GM12878 (cell line): Measurements from ENCODE around the gene FKBP15. TPM values are rescaled to one million over a fixed set of nuclear protein-coding genes. Genes with fewer than 3 reads are reported as not detected.
A peak's percentile ranks its signal among the peaks of the same experiment; 100 is the strongest.

ENCODE experiments used
- BCL11A ChIP-seq: IDR thresholded peaks from 2 replicates; pipeline ENCODE4 v1.6.1; 2011; ENCODE audit warnings: low read depth, low read length
- CEBPB ChIP-seq, 2 experiments: fragments of 150-350 bp in 1 of 2; IDR thresholded peaks; 2 replicates each; pipeline ENCODE4 v1.6.1; 2012 to 2014; ENCODE audit warnings: low read depth in 2 of 2, low read length in 2 of 2, borderline replicate concordance in 1 of 2, inconsistent platforms in 1 of 2
- CUX1 ChIP-seq: IDR thresholded peaks from 2 replicates; pipeline ENCODE4 v1.6.1; 2012; ENCODE audit warnings: improper control_type of control experiment, low read depth, low read length; ENCODE audit not compliant: insufficient replicate concordance
- EED ChIP-seq: sonication (generic); IDR thresholded peaks from 2 replicates; pipeline ENCODE4 v1.6.1; 2016; ENCODE audit warnings: antibody characterized with exemption, low read depth
- EGR1 ChIP-seq, 2 experiments: IDR thresholded peaks; 1 replicate in 1 of 2; 2 replicates in 1 of 2; pipeline ENCODE4 v1.6.1; 2011 to 2012; ENCODE audit warnings: low read depth in 2 of 2, low read length in 2 of 2, borderline replicate concordance in 1 of 2, mild to moderate bottlenecking in 1 of 2, moderate library complexity in 1 of 2
- EP300 ChIP-seq, 2 experiments: fragments of 150-350 bp in 1 of 2; IDR thresholded peaks; 2 replicates each; pipeline ENCODE4 v1.6.1; 2011 to 2012; ENCODE audit warnings: low read depth in 2 of 2, low read length in 2 of 2, borderline replicate concordance in 1 of 2, improper control_type of control experiment in 1 of 2, inconsistent platforms in 1 of 2; ENCODE audit not compliant: control insufficient read depth in 1 of 2
- EZH2 ChIP-seq: IDR thresholded peaks from 2 replicates; pipeline ENCODE4 v1.6.1; 2012; ENCODE audit warnings: low read depth, mild to moderate bottlenecking, control low read depth, inconsistent platforms, low read length, borderline replicate concordance; ENCODE audit not compliant: control insufficient read depth
- FOXK2 ChIP-seq: fragments of 450-650 bp; IDR thresholded peaks from 2 replicates; pipeline ENCODE4 v1.6.1; 2017; ENCODE audit warnings: mild to moderate bottlenecking, moderate library complexity
- HCFC1 ChIP-seq: fragments of 150-350 bp; IDR thresholded peaks from 2 replicates; pipeline ENCODE4 v1.6.1; 2014; ENCODE audit warnings: low read length
- IKZF1 ChIP-seq: fragments of 450-650 bp; conservative IDR thresholded peaks from 2 replicates; pipeline ENCODE4 v1.6.1; 2017; ENCODE audit warnings: antibody characterized with exemption, mild to moderate bottlenecking
- IKZF2 ChIP-seq, 2 experiments: fragments of 450-650 bp; IDR thresholded peaks; 2 replicates each; pipeline ENCODE4 v1.6.1; 2017; ENCODE audit warnings: mild to moderate bottlenecking in 2 of 2, moderate library complexity in 2 of 2
- LARP7 ChIP-seq: fragments of 450-650 bp; IDR thresholded peaks from 2 replicates; pipeline ENCODE4 v1.6.1; 2017; ENCODE audit warnings: mild to moderate bottlenecking
- MXI1 ChIP-seq: fragments of 150-350 bp; IDR thresholded peaks from 2 replicates; pipeline ENCODE4 v1.6.1; 2011; ENCODE audit warnings: low read depth, mild to moderate bottlenecking, inconsistent platforms, low read length, improper control_type of control experiment
- MYC ChIP-seq: IDR thresholded peaks from 2 replicates; pipeline ENCODE4 v1.6.1; 2011; ENCODE audit warnings: mild to moderate bottlenecking, low read length, moderate library complexity, inconsistent platforms; ENCODE audit not compliant: insufficient read depth, insufficient replicate concordance, insufficient read length, severe bottlenecking
- NFXL1 ChIP-seq: fragments of 450-650 bp; IDR thresholded peaks from 2 replicates; pipeline ENCODE4 v1.6.1; 2017; ENCODE audit warnings: antibody characterized with exemption, mild to moderate bottlenecking, borderline replicate concordance
- NFYB ChIP-seq: IDR thresholded peaks from 2 replicates; pipeline ENCODE4 v1.6.1; 2011; ENCODE audit warnings: low read depth, mild to moderate bottlenecking, low read length, improper control_type of control experiment, moderate library complexity; ENCODE audit not compliant: insufficient read depth
- RAD51 ChIP-seq: fragments of 450-650 bp; IDR thresholded peaks from 2 replicates; pipeline ENCODE4 v1.6.1; 2016; ENCODE audit warnings: moderate library complexity, mild to moderate bottlenecking, inconsistent platforms
- SPI1 ChIP-seq: IDR thresholded peaks from 2 replicates; pipeline ENCODE4 v1.6.1; 2011; ENCODE audit warnings: low read depth, mild to moderate bottlenecking, low read length, moderate library complexity, borderline replicate concordance; ENCODE audit not compliant: insufficient read depth
- SRF ChIP-seq, 2 experiments: IDR thresholded peaks; 2 replicates each; pipeline ENCODE4 v1.6.1; 2011; ENCODE audit warnings: low read depth in 2 of 2, low read length in 2 of 2, mild to moderate bottlenecking in 1 of 2, moderate library complexity in 1 of 2
- ZNF207 ChIP-seq: fragments of 450-650 bp; IDR thresholded peaks from 2 replicates; pipeline ENCODE4 v1.6.1; 2014; ENCODE audit warnings: antibody characterized with exemption, mild to moderate bottlenecking, borderline replicate concordance
- ZNF24 ChIP-seq: fragments of 450-650 bp; IDR thresholded peaks from 2 replicates; pipeline ENCODE4 v1.6.1; 2017; ENCODE audit warnings: antibody characterized with exemption, mild to moderate bottlenecking
- polyA plus RNA-seq, 11 experiments: library from polyadenylated mRNA; depleted of rRNA in 4 of 11; unstranded in 6 of 11; stranded (reverse) in 5 of 11; fragments of >200 nt; fragmentation: Nextera tagmentation in 4 of 11; fragmentation: Illumina TruSeq in 1 of 11; extraction: Ambion mirVana in 4 of 11; extraction: Trizol in 1 of 11; gene quantifications; 1 replicate in 1 of 11; 2 replicates in 10 of 11; pipeline versions ENCODE4 v1.2.1 to v1.2.3, GENCODE V29; 2011 to 2016; ENCODE audit warnings: inconsistent platforms in 2 of 11, missing spikeins in 2 of 11, low read depth in 1 of 11
- total RNA-seq, 4 experiments: library from RNA; depleted of rRNA in 3 of 4; stranded (reverse); fragments of >200 nt in 3 of 4; fragmentation: Illumina TruSeq in 1 of 4; extraction: Trizol in 1 of 4; gene quantifications; 2 replicates each; pipeline versions ENCODE4 v1.2.1 to v1.2.3, GENCODE V29; 2013 to 2021

FKBP15 gene
- total and polyA plus RNA-seq, 10 of the 15 experiments (the other 5 are each of a cell fraction or from before 2014, with no cell fraction given): 5.0 to 53.4 (median 21.2) TPM

- no peak for TF ChIP-seq CUX1
- no peak for TF ChIP-seq SRF (IDR thresholded peaks at IDR 0.05; ENCODE audit: low read depth in 2 of 2, low read length in 2 of 2)
- no peak for TF ChIP-seq NFXL1
- TF ChIP-seq FOXK2: no peak
- TF ChIP-seq IKZF1: peak; percentile 93
- TF ChIP-seq EGR1 (IDR thresholded peaks at IDR 0.05; ENCODE audit: borderline replicate concordance in 1 of 2, low read depth in 2 of 2, low read length in 2 of 2): no peak
- TF ChIP-seq ZNF24: no peak
- TF ChIP-seq IKZF2 (IDR thresholded peaks at IDR 0.05): peak; percentile 84 to 88
- 0 out of 2 replicates have a peak, but pooled peaks have one; percentile 61 for TF ChIP-seq LARP7
- peak; percentile 62 for TF ChIP-seq MXI1
- no peak for TF ChIP-seq BCL11A
- no peak for TF ChIP-seq MYC
- TF ChIP-seq EZH2: no peak
- TF ChIP-seq HCFC1: 0 out of 2 replicates have a peak, but pooled peaks have one; percentile 34
- TF ChIP-seq ZNF207: 0 out of 2 replicates have a peak, but pooled peaks have one; percentile 61
- peak in 1 of 2 experiments; percentile 29; a peak in 1 of 4 replicates for TF ChIP-seq EP300 (IDR thresholded peaks at IDR 0.05; ENCODE audit: borderline replicate concordance in 1 of 2, control insufficient read depth in 1 of 2, low read depth in 2 of 2, low read length in 2 of 2)
- TF ChIP-seq CEBPB (IDR thresholded peaks at IDR 0.05; ENCODE audit: borderline replicate concordance in 1 of 2, low read depth in 2 of 2, low read length in 2 of 2): no peak
- TF ChIP-seq NFYB: peak; percentile 79
- TF ChIP-seq RAD51: no peak
- TF ChIP-seq SPI1: peak; percentile 43; the same call in 1 of the 2 replicates
- TF ChIP-seq EED: peak; percentile 41; the same call in 1 of the 2 replicates
Measured at GRCh38 chr9:113221003-113221799, at the start of gene FKBP15, which contains the start of gene SLC31A1 (continued).
